GM21367 (cell line): ENCODE measurements around the gene TRAPPC10.

Experiments used
- ATAC-seq: cut with Tn5 transposase; IDR thresholded peaks from one replicate; pipeline ENCODE4 v1.9.1; 2021; ENCODE audit not compliant: unreplicated experiment

The TRAPPC10 gene

DNA sequence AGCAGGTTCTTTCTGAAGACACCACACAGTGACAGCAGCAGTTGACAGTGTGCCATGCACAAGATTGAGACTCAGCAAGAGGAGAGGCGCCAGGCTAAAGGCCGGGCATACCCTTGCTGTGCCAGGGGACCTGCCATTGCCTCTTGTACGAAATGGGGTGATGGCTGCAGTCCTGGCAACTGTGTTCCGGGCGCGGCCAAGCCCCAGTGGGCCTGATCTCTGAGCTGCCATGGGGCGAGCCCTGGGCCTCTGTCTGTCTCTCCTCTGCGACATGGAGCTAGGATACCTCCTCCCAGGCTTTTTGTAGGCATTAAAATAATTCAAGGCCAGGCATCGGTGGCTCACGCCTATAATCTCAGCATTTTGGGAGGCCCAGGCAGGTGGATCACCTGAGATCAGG, 9.6 kb upstream of the TRAPPC10 start:
- ATAC-seq: no peak

DNA sequence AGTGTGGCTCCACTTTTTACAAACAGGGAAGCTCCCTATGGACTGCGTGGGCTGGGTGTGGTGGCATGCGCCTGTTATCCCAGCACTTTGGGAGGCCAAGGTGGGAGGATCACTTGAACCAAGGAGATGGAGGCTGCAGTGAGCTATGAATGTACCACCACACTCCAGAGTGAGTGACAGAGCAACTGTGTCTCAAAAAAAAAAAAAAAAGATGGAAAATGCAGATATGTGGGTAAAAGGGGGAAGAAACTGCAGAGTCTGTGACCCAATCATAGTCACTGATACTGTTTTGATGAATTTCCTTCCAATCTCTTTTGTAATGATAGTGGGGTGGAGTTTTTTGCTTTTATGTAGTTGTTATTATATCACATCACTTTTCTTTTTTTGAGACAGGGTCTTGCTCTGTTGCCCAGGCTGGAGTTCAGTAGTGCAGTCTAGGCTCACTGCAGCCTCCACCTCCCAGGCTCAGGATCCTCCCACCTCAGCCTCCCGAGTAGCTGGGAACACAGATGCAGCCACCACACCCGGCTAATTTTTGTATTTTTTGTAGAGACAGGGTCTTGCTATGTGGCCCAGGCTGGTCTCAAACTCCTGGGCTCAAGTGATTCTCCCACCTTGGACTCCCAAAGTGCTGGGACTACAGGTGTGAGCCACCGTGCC, 8.7 kb upstream of the TRAPPC10 start:
- no peak for ATAC-seq

DNA sequence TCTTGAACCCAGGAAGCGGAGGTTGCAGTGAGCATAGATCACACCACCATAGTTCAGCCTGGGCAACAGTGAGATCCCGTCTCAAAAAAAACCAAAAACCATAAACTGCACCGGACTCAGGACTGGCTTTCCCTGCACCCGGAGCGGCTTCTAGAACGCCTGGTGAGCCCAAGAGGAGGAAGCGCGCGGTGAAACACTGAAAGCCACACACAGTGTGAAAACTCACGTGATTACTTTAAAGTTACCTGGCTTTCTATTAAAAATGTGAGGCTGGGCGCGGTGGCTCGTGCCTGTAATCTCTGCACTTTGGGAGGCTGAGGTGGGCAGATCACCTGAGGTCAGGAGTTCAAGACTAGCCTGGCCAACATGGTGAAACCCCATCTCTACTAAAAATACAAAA, 7.0 kb upstream of the TRAPPC10 start:
- ATAC-seq: no peak

GRCh38 chr21:44005593-44005992, 6.5 kb upstream of the TRAPPC10 start:
- no peak for ATAC-seq

DNA sequence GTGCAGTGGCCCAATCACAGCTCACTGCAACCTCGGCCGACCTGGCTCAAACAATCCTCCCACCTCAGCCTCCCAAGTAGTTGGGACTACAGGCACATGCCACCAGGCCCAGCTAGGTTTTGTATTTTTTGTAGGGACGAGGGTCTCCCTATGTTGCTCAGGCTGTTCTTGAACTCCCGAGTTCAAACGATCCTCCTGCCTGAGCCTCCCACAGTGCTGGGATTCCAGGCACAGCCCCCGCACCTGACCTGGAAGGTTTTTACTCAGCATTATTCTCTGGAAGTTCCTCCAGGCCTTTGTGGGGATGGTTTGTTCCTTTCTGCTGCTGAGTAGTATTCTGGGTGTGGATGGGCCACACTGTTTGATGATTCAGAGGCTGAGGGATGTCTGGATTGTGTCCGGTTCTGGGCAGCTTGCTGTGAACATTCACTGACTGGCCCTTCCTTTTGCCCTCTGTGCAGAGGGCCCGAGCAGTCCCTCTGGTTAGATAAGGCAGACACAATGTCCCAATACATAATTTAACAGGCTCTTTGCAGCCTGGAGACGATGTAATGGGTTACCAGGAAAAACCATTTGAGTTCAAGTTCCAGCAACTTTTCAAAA, 6.0 kb upstream of the TRAPPC10 start:
- no peak for ATAC-seq

DNA sequence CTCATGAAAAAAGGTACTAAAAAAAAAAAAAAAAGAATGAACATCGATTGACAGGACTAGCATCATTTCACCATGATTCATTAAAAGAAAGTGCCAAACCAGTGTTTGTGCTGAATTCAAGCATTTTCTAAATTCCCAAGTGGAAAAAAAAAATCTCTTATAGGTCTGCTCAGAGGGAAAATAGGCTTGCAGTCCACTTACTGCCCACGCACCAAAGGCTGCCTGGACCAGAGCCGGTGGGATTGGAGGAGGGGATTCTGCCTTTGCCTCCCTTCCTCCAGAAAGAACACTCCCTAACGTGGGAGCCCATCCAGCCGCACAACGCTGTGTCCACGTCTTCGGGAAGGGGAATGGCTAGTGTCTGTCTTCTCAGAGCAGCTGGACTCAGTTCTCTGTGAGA, 5.5 kb upstream of the TRAPPC10 start:
- no peak for ATAC-seq

- ATAC-seq: no peak
Measured at GRCh38 chr21:44010429-44010828, 1.7 kb upstream of the TRAPPC10 start.

DNA sequence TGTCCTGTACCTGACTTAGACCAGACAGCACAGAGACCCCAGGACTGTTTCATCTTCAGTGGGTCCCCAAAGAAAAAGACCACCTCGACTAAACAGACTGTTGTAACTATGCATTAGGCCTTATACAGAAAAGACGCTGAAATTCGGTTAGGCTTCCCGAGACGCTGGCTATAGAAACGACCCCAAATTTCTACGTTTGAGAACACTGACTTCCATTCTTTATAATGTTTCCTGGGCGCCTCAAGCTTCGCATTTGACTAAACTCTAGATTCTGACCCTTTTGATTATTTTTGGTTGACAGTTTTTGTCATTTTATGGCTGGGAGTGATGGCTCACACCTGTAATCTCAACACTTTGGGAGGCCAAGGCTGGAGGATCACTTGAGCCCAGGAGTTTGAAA, 986 bp upstream of the TRAPPC10 start:
- no peak for ATAC-seq

DNA sequence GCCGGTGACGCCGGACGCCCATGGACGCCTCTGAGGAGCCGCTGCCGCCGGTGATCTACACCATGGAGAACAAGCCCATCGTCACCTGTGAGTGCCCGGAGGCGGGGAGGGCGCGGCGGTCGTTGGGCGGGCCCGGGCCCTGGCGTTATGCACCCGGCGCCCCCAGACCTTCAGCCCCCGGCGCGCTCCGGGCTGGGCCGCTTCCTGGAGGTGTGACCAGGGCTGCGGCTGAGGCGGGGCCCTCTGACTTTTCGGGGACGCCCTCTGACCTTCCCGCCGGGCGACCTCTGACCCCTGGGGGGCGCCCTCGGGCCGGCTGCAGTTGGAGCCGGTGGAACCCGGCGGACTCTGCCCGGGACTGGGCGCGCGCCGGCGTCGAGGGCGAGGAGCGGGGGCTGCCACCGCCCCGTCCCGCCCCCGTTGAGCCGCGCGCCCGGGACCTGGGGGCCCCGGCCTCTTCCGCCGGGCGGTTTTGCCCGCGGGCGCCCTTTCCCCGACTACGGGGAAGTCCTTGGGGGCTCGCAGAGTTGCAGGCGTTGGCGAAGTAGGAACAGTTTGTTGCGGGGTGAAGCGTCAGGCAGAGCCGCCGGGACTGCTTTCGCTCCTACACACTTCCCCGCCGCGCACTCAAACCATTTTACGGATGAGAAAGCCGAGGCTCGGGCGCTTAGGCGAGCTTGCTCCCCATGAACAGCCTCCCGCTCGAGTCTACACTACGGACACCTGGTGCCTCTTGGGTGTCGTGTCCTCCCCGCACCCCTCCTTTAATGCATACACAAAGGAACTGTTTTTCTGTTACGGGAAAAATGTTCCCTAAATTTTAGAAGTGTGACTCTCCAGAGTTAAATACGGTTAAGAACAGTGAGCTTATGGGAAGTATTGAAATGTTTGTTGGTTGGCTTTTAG, 618 bp downstream of the TRAPPC10 start:
- peak; percentile 56 for ATAC-seq

DNA sequence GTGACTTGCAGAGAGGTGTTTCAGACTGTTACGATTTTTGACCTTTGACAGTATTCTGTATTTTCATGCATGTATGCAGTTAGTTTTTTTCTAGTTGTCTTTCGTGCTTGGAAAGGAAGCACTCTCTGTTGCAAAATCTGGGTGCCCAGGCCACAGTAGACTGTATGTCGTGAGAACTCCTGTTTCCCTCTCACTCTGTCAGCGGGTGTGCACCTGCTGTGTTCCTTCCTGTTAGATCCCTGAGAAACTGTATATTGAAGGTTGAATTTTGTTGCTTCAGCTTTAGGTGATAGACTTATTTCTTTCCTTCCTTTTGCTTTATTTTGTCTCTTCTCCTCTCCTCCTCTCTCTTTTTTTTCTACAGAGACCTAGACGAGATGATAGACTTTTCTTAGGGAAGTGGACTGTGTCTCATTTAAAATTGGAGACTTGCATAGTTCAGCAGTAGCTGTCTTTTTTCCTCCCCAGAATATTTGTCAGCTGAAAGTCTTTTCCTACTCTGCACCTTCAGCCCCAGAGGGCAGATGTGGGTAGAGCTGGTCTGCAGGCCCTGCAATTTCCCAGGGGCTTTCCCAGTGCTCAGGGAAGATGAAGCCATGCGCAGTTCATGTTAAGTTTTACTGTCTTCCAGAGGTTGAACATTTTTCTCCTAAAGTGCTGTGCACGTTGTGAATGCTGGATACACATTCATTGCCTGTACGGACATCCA, 1.4 kb downstream of the TRAPPC10 start:
- ATAC-seq: no peak

DNA sequence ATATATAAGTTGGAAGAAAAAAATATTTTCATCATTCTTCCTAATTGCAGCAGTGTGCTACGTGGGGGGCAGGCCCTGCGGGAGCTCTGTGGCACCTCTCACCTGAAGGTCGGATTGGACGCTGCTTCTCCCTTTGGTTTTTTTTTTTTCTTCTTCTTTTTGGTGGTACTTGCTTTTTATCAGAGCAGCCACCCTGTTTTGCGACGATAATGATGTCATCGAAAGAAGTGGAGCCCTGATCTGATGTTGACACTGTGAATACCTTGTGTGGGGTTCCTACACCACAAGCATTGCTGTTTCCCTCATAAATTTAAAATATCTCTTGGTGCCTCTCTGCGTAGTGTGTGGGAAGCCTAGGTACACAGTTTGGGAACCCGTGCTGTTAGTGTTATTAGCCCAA, 5.5 kb downstream of the TRAPPC10 start:
- no peak for ATAC-seq

DNA sequence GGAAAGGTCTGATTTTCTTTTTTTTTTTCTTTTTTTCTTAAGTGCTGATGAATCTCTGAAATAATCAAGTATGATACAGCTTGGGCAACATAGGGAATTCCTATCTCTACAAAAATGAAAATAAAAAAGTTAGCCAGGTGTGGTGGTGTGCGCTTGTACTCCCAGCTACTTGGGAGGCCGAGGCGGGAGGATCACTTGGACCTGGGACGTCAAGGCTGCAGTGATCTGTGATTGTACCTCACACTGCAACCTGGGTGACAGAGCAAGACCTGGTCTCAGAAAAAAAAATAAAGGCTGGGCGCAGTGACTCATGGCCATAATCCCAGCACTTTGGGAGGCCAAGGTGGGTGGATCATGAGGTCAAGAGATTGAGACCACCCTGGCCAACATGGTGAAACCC, 6.0 kb downstream of the TRAPPC10 start:
- no peak for ATAC-seq

DNA sequence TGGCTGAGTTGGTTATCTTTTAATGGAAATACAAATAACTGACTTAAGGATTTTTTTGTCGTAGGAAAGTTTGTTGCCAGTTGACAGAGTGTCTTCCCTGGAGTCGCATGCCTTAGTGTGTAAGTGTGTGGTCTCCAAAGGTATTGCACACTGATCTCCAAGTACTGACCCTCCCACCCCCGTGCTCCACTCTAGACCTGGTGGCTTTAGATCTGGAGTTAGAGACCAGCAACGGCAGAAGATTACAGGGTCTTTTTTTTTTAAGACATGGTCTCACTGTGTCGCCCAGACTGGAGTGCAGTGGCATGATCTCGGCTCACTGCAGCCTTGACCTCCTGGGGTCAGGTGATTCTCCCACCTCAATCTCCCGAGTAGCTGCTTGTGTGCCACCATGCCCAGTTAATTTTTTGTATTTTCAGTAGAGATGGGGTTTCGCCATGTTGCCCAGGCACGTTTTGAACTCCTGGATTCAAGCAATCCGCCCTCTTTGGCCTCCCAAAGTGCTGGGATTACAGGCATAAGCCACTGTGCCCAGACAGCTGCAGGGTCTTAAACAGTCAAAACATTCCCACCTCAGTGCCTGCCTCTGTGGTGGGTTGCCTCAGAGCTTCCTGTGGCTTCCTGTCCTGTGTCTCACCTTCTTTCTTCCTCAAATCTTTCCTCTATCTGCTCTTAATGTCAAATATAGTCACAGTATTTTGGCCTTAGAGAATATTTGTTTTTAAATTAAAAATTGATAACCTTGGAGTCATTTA, 6.9 kb downstream of the TRAPPC10 start:
- ATAC-seq: no peak

DNA sequence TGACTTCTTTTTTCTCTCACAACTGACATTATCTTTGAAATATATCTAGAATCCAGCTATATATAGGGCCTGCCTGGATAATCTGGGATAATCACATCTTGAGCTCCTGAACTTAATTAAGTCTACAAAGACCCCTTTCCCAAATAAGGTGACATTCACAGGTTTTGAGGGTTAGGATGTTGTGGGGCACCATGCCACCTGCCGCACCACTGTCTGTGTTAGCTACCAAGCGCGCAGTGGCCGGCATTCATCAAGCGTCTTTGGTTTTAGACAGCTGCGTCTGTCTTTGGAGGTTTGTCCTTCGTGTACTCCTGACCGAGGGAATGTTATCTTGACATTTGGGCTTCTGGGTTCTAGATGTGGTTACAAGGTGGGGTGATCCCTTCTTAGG, 7.5 kb downstream of the TRAPPC10 start:
- no peak for ATAC-seq

GRCh38 chr21:44020551-44020950, 8.4 kb downstream of the TRAPPC10 start:
- no peak for ATAC-seq

DNA sequence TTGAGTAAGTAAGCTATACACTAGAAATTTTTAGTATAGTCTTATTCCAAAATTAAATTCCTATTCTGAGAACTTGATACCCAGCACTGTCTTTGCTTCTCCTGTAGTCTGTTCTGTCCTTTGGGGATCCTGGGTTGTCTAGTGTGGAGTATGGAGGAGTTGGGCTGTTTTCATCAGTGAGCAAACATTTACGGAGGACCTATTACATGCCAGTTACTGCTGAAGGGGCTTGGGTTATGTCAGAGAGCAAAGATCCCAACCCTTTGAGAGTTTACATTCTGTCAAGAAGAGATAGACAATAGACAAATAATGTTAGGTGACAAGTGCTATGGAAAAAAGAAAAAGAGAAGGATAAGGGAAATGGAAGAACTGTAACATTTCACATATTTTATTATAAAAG, 9.0 kb downstream of the TRAPPC10 start:
- ATAC-seq: no peak

- no peak for ATAC-seq
Measured at GRCh38 chr21:44024257-44024656, 12.1 kb downstream of the TRAPPC10 start.

GRCh38 chr21:44024887-44025353, 12.8 kb downstream of the TRAPPC10 start:
- ATAC-seq: no peak

- ATAC-seq: no peak
Measured at GRCh38 chr21:44027607-44028286, 15.6 kb downstream of the TRAPPC10 start.

- no peak for ATAC-seq
Measured at GRCh38 chr21:44028287-44028659, 16.2 kb downstream of the TRAPPC10 start.
